DMS114 treated with DMSO at 0.1 percent for 48 hours (cell line): ENCODE measurements around the gene USP17L30.
"Not testable (repeated sequence)": the region's sequence is repeated elsewhere in the genome, so short reads cannot be mapped to it uniquely, and the experiment has no call there.

Experiments
- DNase-seq: peaks from one replicate; lab custom pipeline; 2025; ENCODE audit not compliant: unreplicated experiment; lab: John Stamatoyannopoulos, UW

USP17L30 gene

GRCh38 chr4:9362829-9363228 is at the start of gene USP17L30:
Gene USP17L30 (plus strand): TSS chr4:9363129. CDS start chr4:9363129, 0 bp downstream.
- not testable (repeated sequence) for DNase-seq

GRCh38 chr4:9324191-9324590 is 38.7 kb upstream of the USP17L30 start:
- DNase-seq: not testable (repeated sequence)

GRCh38 chr4:9324865-9325264 is 38.1 kb upstream of the USP17L30 start, which contains the start of gene USP17L24:
Gene USP17L24 (plus strand): TSS chr4:9325165. CDS start chr4:9325165, 0 bp downstream.
- not testable (repeated sequence) for DNase-seq

DNA sequence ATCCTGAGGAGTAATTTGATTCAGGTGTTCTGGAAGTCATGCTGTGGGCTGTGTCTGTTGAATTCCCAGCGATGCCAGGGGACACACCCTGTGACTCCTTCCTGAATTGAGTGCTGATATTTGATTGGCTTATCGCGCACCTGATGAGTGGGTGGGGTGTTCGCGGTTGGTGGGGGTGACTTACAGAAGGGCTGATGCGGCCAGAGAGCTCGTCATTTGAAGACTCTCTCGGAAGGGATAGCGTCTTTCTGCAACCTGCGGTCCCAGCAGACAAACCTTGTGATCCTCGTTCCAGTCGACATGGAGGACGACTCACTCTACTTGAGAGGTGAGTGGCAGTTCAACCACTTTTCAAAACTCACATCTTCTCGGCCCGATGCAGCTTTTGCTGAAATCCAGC is 33.3 kb upstream of the USP17L30 start, which contains the start of gene USP17L25:
Gene USP17L25, plus strand, starts transcription at position 301 of the 400 bp plus-strand sequence. Its CDS starts 0 bp downstream, at position 301.
- DNase-seq: not testable (repeated sequence)

GRCh38 chr4:9334358-9334757 is 28.6 kb upstream of the USP17L30 start, which contains the start of gene USP17L26:
Gene USP17L26 (plus strand): TSS chr4:9334658. CDS start chr4:9334658, 0 bp downstream.
- DNase-seq: not testable (repeated sequence)

DNA sequence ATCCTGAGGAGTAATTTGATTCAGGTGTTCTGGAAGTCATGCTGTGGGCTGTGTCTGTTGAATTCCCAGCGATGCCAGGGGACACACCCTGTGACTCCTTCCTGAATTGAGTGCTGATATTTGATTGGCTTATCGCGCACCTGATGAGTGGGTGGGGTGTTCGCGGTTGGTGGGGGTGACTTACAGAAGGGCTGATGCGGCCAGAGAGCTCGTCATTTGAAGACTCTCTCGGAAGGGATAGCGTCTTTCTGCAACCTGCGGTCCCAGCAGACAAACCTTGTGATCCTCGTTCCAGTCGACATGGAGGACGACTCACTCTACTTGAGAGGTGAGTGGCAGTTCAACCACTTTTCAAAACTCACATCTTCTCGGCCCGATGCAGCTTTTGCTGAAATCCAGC is 23.8 kb upstream of the USP17L30 start, which contains the start of gene USP17L5:
Gene USP17L5, plus strand, starts transcription at position 301 of the 400 bp plus-strand sequence. Its CDS starts 0 bp downstream, at position 301.
- not testable (repeated sequence) for DNase-seq

- DNase-seq: not testable (repeated sequence)
These were observed 19.1 kb upstream of the USP17L30 start, which contains the start of gene USP17L27 for GRCh38 chr4:9343848-9344247. Gene USP17L27 (plus strand): TSS chr4:9344148. CDS start chr4:9344148, 0 bp downstream.

GRCh38 chr4:9348593-9348992 is 14.3 kb upstream of the USP17L30 start, which contains the start of gene USP17L28:
Gene USP17L28 (plus strand): TSS chr4:9348893. CDS start chr4:9348893, 0 bp downstream.
- not testable (repeated sequence) for DNase-seq

GRCh38 chr4:9350866-9351265 is 12.1 kb upstream of the USP17L30 start:
- not testable (repeated sequence) for DNase-seq

DNA sequence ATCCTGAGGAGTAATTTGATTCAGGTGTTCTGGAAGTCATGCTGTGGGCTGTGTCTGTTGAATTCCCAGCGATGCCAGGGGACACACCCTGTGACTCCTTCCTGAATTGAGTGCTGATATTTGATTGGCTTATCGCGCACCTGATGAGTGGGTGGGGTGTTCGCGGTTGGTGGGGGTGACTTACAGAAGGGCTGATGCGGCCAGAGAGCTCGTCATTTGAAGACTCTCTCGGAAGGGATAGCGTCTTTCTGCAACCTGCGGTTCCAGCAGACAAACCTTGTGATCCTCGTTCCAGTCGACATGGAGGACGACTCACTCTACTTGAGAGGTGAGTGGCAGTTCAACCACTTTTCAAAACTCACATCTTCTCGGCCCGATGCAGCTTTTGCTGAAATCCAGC is 9.6 kb upstream of the USP17L30 start, which contains the start of gene USP17L29:
Gene USP17L29, plus strand, starts transcription at position 301 of the 400 bp plus-strand sequence. Its CDS starts 0 bp downstream, at position 301.
- not testable (repeated sequence) for DNase-seq

GRCh38 chr4:9379881-9380280 is 17.0 kb downstream of the USP17L30 start:
- DNase-seq: not testable (repeated sequence)

DNA sequence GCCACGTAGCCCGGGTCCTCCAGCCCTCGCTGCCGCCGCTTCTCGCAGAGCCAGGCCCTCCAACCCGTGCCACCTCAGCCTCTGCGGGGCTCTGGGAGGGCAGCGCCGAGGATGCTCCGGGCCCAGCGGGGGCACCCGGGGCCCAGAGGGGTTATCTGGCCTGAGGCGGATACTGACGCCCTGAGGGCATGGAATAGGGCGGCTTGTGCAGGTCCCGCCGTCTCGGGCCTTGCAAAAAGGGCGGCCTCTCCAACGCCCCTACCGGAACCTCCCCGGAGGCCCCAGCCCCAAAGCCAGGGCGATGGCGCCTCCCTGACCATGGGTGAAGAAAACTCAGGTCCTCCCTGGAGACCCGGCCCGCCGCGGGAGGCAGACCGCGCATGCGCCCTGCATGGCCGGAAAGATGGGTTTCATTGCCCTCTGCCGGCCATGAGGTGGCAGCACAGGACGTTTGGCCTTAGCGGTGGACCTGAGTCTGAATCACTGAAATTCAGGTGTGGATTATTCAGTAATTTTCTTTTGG is 18.1 kb downstream of the USP17L30 start:
- not testable (repeated sequence) for DNase-seq

- no peak for DNase-seq
These were observed 21.2 kb downstream of the USP17L30 start for GRCh38 chr4:9384126-9384525.

GRCh38 chr4:9389001-9389400 is 26.1 kb downstream of the USP17L30 start:
- DNase-seq: not testable (repeated sequence)

DNA sequence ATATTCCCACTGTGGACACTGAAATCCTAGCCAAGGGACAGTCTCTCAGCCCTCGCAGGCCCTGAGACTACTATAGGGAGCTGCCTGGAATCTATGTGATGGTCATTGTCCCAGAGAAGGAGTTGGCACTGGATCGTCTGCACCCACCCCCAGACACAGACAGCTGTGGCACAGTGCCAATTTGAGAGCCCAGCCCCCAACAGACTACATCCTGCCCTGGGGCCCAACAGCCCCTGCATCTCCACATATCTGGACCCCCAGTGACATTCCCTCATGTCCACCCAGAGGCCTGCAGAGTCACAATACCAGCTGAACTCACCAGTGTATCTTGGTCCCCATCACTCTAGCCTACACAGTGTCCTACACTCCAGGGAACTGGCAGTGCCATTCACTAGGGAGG is 42.8 kb downstream of the USP17L30 start:
- DNase-seq: not testable (repeated sequence)

DNA sequence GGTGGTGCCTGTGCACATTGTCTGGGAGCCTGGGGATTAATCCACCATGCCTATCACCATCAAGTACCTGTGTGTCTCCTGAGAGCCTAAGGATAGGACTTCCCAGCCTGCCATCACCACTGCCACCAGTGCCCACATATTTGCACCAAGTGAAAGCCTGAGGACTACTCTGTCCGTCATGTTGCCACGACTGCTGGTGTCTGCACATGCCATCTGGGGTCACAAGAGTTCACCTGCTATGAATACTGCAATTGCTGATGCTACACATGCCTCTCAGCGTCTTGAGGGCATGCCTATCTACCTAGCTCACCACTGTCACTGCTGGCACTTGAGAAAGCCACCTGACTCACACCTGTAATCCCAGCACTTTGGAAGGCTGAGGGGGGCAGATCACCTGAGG is 43.6 kb downstream of the USP17L30 start:
- DNase-seq: not testable (repeated sequence)

- DNase-seq: no peak
These were observed 46.9 kb downstream of the USP17L30 start for GRCh38 chr4:9409793-9410192.
